GM23338 (cell line): Measurements from ENCODE around the gene ODAD4.

Experiments
- CREB1 ChIP-seq: fragments of 250-450 bp; sonication (Bioruptor Pico); IDR thresholded peaks from 2 replicates; pipeline ENCODE4 v1.5.0; 2020; ENCODE audit warnings: low read depth, mild to moderate bottlenecking, moderate library complexity
- EZH2 ChIP-seq: fragments of 200-600 bp; sonication (generic); IDR thresholded peaks from one replicate; pipeline ENCODE4 v1.8.0; 2017; ENCODE audit warnings: antibody characterized with exemption, mild to moderate bottlenecking, low read depth; ENCODE audit not compliant: unreplicated experiment
- EZH2phosphoT487 ChIP-seq: fragments of 200-600 bp; sonication (generic); IDR thresholded peaks from one replicate; pipeline ENCODE4 v1.8.1; 2018; ENCODE audit warnings: antibody characterized with exemption; ENCODE audit not compliant: unreplicated experiment
- JUNB ChIP-seq: IDR thresholded peaks from one replicate; pipeline ENCODE4 v1.6.1; 2016; ENCODE audit warnings: antibody characterized with exemption; ENCODE audit not compliant: unreplicated experiment
- POLR2AphosphoS5 ChIP-seq: IDR thresholded peaks from 2 replicates; pipeline ENCODE4 v1.6.1; 2016; ENCODE audit warnings: antibody characterized with exemption, low read depth
- TF ChIP-seq, protein P1 (sequence below), 2 experiments: fragments of 200-600 bp in 1 of 2; sonication (generic) in 1 of 2; conservative IDR thresholded peaks; 2 replicates each; pipeline versions ENCODE4 v1.5.1 to v1.6.1; 2016 to 2017; ENCODE audit warnings: antibody characterized with exemption in 2 of 2, low read depth in 2 of 2, mild to moderate bottlenecking in 2 of 2, moderate library complexity in 1 of 2
- TF ChIP-seq, protein P2 (sequence below): IDR thresholded peaks from one replicate; pipeline ENCODE4 v1.6.1; 2018; ENCODE audit warnings: antibody characterized with exemption; ENCODE audit not compliant: unreplicated experiment
- TF ChIP-seq, protein P3 (sequence below): fragments of 250-450 bp; sonication (Bioruptor Pico); IDR thresholded peaks from 2 replicates; pipeline ENCODE4 v1.5.0; 2020; ENCODE audit warnings: mild to moderate bottlenecking, moderate library complexity
- TF ChIP-seq, protein P4 (sequence below): IDR thresholded peaks from 2 replicates; pipeline ENCODE4 v1.6.1; 2016; ENCODE audit warnings: antibody characterized with exemption

DNA sequence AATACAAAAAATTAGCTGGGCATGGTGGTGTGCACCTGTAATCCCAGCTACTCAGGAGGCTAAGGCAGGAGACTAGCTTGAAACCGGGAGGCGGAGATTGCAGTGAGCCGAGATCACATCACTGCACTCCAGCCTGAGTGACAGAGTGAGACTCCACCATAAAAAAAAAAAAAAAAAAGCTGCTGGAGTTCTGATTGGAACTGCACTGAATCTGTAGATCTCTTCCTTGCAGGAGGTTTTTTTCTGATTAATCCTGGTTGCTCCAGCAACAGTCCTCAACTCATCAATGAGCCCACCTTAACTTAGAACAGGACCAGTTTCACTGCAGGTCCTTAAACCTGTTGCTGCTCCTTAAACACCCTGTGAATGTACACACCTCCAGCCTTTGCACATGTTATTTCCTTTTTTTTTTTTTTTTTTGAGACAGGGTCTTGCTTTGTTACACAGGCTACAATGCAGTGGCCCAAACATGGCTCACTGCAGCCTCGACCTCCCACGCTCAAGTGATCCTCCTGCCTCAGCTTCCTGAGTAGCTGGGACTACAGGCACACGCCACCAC is 1.6 kb upstream of the ODAD4 start:
- TF ChIP-seq JUNB (no peak), EZH2 (no peak), EZH2phosphoT487 (no peak), POLR2AphosphoS5 (no peak), CREB1 (no peak)
- TF ChIP-seq, protein P1, sequence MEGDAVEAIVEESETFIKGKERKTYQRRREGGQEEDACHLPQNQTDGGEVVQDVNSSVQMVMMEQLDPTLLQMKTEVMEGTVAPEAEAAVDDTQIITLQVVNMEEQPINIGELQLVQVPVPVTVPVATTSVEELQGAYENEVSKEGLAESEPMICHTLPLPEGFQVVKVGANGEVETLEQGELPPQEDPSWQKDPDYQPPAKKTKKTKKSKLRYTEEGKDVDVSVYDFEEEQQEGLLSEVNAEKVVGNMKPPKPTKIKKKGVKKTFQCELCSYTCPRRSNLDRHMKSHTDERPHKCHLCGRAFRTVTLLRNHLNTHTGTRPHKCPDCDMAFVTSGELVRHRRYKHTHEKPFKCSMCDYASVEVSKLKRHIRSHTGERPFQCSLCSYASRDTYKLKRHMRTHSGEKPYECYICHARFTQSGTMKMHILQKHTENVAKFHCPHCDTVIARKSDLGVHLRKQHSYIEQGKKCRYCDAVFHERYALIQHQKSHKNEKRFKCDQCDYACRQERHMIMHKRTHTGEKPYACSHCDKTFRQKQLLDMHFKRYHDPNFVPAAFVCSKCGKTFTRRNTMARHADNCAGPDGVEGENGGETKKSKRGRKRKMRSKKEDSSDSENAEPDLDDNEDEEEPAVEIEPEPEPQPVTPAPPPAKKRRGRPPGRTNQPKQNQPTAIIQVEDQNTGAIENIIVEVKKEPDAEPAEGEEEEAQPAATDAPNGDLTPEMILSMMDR (conservative IDR thresholded peaks at IDR 0.05; ENCODE audit: low read depth in 2 of 2), result no peak
- TF ChIP-seq, protein P2, sequence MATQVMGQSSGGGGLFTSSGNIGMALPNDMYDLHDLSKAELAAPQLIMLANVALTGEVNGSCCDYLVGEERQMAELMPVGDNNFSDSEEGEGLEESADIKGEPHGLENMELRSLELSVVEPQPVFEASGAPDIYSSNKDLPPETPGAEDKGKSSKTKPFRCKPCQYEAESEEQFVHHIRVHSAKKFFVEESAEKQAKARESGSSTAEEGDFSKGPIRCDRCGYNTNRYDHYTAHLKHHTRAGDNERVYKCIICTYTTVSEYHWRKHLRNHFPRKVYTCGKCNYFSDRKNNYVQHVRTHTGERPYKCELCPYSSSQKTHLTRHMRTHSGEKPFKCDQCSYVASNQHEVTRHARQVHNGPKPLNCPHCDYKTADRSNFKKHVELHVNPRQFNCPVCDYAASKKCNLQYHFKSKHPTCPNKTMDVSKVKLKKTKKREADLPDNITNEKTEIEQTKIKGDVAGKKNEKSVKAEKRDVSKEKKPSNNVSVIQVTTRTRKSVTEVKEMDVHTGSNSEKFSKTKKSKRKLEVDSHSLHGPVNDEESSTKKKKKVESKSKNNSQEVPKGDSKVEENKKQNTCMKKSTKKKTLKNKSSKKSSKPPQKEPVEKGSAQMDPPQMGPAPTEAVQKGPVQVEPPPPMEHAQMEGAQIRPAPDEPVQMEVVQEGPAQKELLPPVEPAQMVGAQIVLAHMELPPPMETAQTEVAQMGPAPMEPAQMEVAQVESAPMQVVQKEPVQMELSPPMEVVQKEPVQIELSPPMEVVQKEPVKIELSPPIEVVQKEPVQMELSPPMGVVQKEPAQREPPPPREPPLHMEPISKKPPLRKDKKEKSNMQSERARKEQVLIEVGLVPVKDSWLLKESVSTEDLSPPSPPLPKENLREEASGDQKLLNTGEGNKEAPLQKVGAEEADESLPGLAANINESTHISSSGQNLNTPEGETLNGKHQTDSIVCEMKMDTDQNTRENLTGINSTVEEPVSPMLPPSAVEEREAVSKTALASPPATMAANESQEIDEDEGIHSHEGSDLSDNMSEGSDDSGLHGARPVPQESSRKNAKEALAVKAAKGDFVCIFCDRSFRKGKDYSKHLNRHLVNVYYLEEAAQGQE, result no peak
- TF ChIP-seq, protein P3, sequence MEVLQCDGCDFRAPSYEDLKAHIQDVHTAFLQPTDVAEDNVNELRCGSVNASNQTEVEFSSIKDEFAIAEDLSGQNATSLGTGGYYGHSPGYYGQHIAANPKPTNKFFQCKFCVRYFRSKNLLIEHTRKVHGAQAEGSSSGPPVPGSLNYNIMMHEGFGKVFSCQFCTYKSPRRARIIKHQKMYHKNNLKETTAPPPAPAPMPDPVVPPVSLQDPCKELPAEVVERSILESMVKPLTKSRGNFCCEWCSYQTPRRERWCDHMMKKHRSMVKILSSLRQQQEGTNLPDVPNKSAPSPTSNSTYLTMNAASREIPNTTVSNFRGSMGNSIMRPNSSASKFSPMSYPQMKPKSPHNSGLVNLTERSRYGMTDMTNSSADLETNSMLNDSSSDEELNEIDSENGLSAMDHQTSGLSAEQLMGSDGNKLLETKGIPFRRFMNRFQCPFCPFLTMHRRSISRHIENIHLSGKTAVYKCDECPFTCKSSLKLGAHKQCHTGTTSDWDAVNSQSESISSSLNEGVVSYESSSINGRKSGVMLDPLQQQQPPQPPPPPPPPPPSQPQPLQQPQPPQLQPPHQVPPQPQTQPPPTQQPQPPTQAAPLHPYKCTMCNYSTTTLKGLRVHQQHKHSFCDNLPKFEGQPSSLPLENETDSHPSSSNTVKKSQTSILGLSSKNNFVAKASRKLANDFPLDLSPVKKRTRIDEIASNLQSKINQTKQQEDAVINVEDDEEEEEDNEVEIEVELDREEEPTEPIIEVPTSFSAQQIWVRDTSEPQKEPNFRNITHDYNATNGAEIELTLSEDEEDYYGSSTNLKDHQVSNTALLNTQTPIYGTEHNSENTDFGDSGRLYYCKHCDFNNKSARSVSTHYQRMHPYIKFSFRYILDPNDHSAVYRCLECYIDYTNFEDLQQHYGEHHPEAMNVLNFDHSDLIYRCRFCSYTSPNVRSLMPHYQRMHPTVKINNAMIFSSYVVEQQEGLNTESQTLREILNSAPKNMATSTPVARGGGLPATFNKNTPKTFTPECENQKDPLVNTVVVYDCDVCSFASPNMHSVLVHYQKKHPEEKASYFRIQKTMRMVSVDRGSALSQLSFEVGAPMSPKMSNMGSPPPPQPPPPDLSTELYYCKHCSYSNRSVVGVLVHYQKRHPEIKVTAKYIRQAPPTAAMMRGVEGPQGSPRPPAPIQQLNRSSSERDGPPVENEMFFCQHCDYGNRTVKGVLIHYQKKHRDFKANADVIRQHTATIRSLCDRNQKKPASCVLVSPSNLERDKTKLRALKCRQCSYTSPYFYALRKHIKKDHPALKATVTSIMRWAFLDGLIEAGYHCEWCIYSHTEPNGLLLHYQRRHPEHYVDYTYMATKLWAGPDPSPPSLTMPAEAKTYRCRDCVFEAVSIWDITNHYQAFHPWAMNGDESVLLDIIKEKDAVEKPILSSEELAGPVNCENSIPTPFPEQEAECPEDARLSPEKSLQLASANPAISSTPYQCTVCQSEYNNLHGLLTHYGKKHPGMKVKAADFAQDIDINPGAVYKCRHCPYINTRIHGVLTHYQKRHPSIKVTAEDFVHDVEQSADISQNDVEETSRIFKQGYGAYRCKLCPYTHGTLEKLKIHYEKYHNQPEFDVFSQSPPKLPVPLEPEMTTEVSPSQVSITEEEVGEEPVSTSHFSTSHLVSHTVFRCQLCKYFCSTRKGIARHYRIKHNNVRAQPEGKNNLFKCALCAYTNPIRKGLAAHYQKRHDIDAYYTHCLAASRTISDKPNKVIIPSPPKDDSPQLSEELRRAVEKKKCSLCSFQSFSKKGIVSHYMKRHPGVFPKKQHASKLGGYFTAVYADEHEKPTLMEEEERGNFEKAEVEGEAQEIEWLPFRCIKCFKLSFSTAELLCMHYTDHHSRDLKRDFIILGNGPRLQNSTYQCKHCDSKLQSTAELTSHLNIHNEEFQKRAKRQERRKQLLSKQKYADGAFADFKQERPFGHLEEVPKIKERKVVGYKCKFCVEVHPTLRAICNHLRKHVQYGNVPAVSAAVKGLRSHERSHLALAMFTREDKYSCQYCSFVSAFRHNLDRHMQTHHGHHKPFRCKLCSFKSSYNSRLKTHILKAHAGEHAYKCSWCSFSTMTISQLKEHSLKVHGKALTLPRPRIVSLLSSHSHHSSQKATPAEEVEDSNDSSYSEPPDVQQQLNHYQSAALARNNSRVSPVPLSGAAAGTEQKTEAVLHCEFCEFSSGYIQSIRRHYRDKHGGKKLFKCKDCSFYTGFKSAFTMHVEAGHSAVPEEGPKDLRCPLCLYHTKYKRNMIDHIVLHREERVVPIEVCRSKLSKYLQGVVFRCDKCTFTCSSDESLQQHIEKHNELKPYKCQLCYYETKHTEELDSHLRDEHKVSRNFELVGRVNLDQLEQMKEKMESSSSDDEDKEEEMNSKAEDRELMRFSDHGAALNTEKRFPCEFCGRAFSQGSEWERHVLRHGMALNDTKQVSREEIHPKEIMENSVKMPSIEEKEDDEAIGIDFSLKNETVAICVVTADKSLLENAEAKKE (CRISPR knock-in tag), result no peak
- TF ChIP-seq, protein P4, sequence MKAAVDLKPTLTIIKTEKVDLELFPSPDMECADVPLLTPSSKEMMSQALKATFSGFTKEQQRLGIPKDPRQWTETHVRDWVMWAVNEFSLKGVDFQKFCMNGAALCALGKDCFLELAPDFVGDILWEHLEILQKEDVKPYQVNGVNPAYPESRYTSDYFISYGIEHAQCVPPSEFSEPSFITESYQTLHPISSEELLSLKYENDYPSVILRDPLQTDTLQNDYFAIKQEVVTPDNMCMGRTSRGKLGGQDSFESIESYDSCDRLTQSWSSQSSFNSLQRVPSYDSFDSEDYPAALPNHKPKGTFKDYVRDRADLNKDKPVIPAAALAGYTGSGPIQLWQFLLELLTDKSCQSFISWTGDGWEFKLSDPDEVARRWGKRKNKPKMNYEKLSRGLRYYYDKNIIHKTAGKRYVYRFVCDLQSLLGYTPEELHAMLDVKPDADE, result no peak
